ENCODE data around the gene SLC35B2.

SLC35B2 gene

DNA sequence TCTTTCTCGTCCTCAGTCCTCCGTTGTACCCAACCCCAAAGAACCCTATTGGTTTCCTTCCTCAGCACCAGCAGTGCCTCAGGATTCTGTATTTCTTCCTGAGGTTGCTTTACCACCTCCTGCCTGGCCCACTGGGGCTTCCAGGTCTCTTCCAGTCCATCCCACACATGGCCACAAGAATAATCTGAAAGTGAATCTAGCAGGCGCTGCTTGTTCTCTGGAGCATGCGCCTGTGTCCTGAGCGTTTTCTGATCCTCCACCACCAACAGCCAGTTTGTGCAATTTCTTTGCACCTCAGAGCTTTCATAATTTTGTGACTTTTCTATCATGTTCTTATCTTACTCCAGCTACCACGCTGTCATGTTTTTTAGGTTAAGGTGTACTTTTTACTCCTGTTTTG, 22.1 kb downstream of the SLC35B2 start:
- Histone ChIP-seq H3K27me3 (ENCODE audit: insufficient read depth, low read length, poor library complexity) (no peaks in the 10 kb centered on the region), H3K79me2 (ENCODE audit: insufficient read depth, low read length) (no peaks in the 10 kb centered on the region), H3K9me3 (ENCODE audit: insufficient read depth, low read length, severe bottlenecking) (no peaks in the 10 kb centered on the region), H3K36me3 (ENCODE audit: insufficient read depth, low read length) (peaks cover 40% of the 10 kb centered on the region), H3K27ac (ENCODE audit: low read length) (no peak overlapping the region), H4K20me1 (ENCODE audit: insufficient read depth, low read length) (no peaks in the 10 kb centered on the region; the same call in 1 of the 2 replicates), H3K4me3 (ENCODE audit: low read depth in 1 of 2, low read length in 2 of 2) (no peak overlapping the region), H3K4me2 (ENCODE audit: insufficient read depth, low read length) (no peak overlapping the region), H2AFZ (ENCODE audit: low read depth, low read length) (no peak overlapping the region), H3K4me1 (ENCODE audit: insufficient read depth, low read length) (peaks cover 16% of the 10 kb centered on the region), H3K9ac (ENCODE audit: low read depth, low read length) (no peak overlapping the region)
- TF ChIP-seq EZH2 (IDR thresholded peaks at IDR 0.05; ENCODE audit: borderline replicate concordance, low read depth, low read length, severe bottlenecking): no peak
- TF ChIP-seq, protein P1, sequence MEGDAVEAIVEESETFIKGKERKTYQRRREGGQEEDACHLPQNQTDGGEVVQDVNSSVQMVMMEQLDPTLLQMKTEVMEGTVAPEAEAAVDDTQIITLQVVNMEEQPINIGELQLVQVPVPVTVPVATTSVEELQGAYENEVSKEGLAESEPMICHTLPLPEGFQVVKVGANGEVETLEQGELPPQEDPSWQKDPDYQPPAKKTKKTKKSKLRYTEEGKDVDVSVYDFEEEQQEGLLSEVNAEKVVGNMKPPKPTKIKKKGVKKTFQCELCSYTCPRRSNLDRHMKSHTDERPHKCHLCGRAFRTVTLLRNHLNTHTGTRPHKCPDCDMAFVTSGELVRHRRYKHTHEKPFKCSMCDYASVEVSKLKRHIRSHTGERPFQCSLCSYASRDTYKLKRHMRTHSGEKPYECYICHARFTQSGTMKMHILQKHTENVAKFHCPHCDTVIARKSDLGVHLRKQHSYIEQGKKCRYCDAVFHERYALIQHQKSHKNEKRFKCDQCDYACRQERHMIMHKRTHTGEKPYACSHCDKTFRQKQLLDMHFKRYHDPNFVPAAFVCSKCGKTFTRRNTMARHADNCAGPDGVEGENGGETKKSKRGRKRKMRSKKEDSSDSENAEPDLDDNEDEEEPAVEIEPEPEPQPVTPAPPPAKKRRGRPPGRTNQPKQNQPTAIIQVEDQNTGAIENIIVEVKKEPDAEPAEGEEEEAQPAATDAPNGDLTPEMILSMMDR (IDR thresholded peaks at IDR 0.05; ENCODE audit: borderline replicate concordance, extremely low read depth, low read length, poor library complexity, severe bottlenecking): no peak
- DNase-seq (no peak), ATAC-seq (ENCODE audit: insufficient read depth, low read depth) (no peak)

DNA sequence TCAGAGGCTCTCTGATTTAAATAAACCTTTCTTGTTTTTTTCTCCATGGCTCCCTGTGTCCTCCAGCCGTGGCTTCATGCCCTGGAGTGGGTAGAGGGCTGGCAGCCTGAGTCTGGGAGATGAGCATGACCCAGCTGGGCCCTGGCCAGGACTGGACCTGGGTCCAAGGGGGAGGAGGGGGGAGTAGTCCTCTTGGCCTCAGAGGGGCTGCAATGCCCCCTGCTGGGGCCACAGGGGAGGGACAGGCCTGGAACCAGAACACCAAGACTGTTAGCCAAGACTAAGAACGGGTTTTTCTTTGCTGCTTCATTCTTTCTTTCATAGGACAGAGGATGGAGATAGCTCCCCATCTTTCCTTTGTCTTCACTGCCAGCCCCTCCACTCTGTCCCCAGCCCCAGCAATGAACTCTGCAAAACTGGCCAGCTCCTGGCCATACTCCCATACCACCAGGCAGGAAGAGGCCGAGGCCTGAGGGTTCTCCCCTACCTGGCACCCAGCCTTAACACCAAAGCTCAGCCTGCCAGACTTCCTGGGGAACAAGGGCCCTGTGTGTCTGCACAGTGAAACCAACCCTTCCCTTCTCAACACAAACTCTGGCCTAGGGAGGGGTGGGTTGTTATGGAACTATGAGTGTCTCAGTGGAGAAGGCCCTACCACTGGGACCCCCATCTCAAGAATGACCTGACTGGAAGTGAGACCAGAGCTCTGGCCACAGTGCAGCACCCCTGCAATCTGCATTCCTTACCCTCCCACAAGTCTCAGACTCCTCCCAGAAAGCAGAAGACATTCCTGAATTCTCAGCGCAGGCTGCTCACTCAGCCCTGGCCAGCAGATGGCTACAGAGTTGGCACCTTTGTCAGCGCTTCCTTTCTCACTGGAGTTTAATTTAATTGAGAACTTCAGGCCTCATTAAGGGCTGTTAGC, 23.0 kb downstream of the SLC35B2 start:
- DNase-seq: no peak
- Histone ChIP-seq H3K4me2 (ENCODE audit: insufficient read depth, low read length) (no peak overlapping the region), H3K9ac (ENCODE audit: low read depth, low read length) (no peak overlapping the region), H3K4me1 (ENCODE audit: insufficient read depth, low read length) (peaks cover 16% of the 10 kb centered on the region), H2AFZ (ENCODE audit: low read depth, low read length) (no peak overlapping the region), H3K79me2 (ENCODE audit: insufficient read depth, low read length) (no peaks in the 10 kb centered on the region), H3K9me3 (ENCODE audit: insufficient read depth, low read length, severe bottlenecking) (no peaks in the 10 kb centered on the region), H3K27ac (ENCODE audit: low read length) (no peak overlapping the region), H3K36me3 (ENCODE audit: insufficient read depth, low read length) (peaks cover 50% of the 10 kb centered on the region), H3K27me3 (ENCODE audit: insufficient read depth, low read length, poor library complexity) (no peaks in the 10 kb centered on the region), H3K4me3 (ENCODE audit: low read depth in 1 of 2, low read length in 2 of 2) (no peak overlapping the region), H4K20me1 (ENCODE audit: insufficient read depth, low read length) (no peaks in the 10 kb centered on the region; the same call in 1 of the 2 replicates)
- ATAC-seq (ENCODE audit: insufficient read depth, low read depth): no peak
- TF ChIP-seq, protein P1 (IDR thresholded peaks at IDR 0.05; ENCODE audit: borderline replicate concordance, extremely low read depth, low read length, poor library complexity, severe bottlenecking): peak; percentile 69
- TF ChIP-seq EZH2 (IDR thresholded peaks at IDR 0.05; ENCODE audit: borderline replicate concordance, low read depth, low read length, severe bottlenecking): no peak

DNA sequence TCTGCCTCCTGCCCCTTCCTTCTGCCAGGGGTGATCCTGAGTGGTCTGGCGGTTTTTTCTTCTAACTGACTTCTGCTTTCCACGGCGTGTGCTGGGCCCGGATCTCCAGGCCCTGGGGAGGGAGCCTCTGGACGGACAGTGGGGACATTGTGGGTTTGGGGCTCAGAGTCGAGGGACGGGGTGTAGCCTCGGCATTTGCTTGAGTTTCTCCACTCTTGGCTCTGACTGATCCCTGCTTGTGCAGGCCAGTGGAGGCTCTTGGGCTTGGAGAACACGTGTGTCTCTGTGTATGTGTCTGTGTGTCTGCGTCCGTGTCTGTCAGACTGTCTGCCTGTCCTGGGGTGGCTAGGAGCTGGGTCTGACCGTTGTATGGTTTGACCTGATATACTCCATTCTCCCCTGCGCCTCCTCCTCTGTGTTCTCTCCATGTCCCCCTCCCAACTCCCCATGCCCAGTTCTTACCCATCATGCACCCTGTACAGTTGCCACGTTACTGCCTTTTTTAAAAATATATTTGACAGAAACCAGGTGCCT, 23.7 kb downstream of the SLC35B2 start:
- Histone ChIP-seq H3K36me3 (ENCODE audit: insufficient read depth, low read length) (peaks cover 56% of the 10 kb centered on the region), H3K4me1 (ENCODE audit: insufficient read depth, low read length) (peaks cover 16% of the 10 kb centered on the region), H3K27ac (ENCODE audit: low read length) (no peak overlapping the region), H3K9ac (ENCODE audit: low read depth, low read length) (no peak overlapping the region), H3K79me2 (ENCODE audit: insufficient read depth, low read length) (no peaks in the 10 kb centered on the region), H2AFZ (ENCODE audit: low read depth, low read length) (no peak overlapping the region), H3K9me3 (ENCODE audit: insufficient read depth, low read length, severe bottlenecking) (no peaks in the 10 kb centered on the region), H4K20me1 (ENCODE audit: insufficient read depth, low read length) (no peaks in the 10 kb centered on the region; the same call in 1 of the 2 replicates), H3K4me3 (ENCODE audit: low read depth in 1 of 2, low read length in 2 of 2) (no peak overlapping the region), H3K4me2 (ENCODE audit: insufficient read depth, low read length) (no peak overlapping the region), H3K27me3 (ENCODE audit: insufficient read depth, low read length, poor library complexity) (no peaks in the 10 kb centered on the region)
- no peak for ATAC-seq (ENCODE audit: insufficient read depth, low read depth)
- TF ChIP-seq, protein P1 (IDR thresholded peaks at IDR 0.05; ENCODE audit: borderline replicate concordance, extremely low read depth, low read length, poor library complexity, severe bottlenecking): no peak
- no peak for TF ChIP-seq EZH2 (IDR thresholded peaks at IDR 0.05; ENCODE audit: borderline replicate concordance, low read depth, low read length, severe bottlenecking)
- DNase-seq: no peak
